TTC549 (cell line): ENCODE measurements around the gene CEACAM19.
"Not testable (repeated sequence)": the region's sequence is repeated elsewhere in the genome, so short reads cannot be mapped to it uniquely, and the experiment has no call there.

ENCODE experiments used
- FAIRE-seq: peaks from 2 replicates; lab custom pipeline; 2012; peaks lifted over from hg19 to GRCh38; lab: Jason Lieb, UNC

Gene CEACAM19

GRCh38 chr19:44671400-44671799 is at the start of gene CEACAM19:
Gene CEACAM19, plus strand, starts transcription at chr19:44671482. Its CDS starts 450 bp downstream, at chr19:44671932.
- no peak for FAIRE-seq

DNA sequence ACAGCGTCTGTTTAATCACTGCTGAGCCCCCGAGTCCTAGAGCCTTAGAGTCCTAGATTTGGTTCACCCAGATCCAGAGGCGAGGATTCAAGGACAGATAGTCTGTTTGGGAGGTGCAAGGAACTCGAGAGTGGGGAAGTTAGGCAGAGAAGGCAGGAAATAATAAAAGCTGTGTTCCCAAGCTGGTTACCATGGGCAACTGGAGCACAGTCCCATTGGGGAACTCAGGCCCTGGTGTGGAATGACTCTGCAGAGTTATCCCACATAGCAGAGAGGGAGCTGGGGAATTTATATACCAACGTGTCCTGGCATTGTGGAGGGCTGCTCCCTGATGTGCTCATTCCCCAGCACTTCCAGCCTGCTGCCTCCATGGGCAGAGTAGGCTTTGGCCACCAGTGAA is 48.2 kb upstream of the CEACAM19 start:
- FAIRE-seq, result no peak

DNA sequence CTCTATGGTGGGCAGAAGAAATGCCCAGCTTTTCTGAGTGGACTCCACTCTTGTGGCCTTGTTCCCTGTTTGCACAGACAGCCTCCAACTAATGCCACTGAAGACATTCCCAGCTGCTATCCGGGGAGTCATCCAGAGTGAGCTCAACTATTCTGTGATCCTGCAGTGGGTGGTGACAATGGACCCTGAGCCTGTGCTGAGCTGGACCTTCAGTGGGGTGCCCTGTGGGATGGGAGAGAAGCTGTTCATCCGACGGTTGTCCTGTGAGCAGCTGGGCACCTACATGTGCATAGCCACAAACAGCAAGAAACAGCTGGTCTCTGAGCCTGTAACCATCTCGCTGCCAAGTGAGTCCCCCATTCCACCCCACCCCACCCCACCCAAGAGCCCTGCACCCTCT is 47.7 kb upstream of the CEACAM19 start:
- no peak for FAIRE-seq

- FAIRE-seq, result no peak
Observed at GRCh38 chr19:44624840-44625354, 46.4 kb upstream of the CEACAM19 start.

DNA sequence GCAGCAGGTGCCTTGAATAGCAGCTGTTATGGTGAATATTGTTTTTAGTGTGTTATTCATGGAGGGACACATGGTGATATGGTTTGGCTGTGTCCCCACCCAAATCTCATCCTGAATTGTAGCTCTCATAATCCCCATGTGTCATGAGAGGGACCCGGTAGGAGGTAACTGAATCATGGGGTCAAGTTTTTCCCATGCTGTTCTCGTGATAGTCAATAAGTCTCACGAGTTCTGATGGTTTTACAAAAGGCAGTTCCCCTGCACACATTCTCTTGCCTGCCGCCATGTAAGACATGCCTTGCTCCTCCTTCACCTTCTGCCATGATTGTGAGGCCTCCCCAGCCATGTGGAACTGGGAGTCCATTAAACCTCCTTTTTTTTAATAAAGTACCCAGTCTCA is 45.6 kb upstream of the CEACAM19 start:
- FAIRE-seq, result not testable (repeated sequence)

DNA sequence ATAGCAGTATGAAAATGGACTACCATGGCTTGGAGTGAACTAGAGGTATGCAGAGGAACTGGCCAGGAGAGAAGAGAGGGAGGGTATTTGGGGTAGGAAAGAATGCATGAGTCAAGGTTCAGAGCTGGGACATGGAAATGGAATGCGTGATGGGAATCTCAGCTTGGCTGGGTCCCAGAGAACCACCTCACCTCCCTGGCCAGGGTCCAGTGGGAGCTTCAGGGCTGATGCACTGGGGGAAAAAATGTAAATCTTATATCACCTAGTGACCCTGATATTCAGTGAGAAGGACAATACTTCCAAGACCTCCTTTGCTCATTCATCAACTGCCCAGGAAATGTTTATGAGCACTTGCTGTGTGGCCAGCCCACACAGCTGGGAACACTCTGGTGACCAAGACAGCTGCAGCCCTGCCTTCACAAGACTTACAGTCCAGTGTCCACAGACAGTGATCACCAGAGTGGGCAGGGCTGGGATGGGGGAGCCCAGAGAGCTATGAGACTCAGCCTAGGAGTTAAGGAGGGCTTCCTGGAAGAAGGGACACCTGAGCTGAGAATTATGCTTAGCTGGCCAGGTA is 45.1 kb upstream of the CEACAM19 start:
- no peak for FAIRE-seq

GRCh38 chr19:44627631-44628030 is 43.7 kb upstream of the CEACAM19 start:
- no peak for FAIRE-seq

DNA sequence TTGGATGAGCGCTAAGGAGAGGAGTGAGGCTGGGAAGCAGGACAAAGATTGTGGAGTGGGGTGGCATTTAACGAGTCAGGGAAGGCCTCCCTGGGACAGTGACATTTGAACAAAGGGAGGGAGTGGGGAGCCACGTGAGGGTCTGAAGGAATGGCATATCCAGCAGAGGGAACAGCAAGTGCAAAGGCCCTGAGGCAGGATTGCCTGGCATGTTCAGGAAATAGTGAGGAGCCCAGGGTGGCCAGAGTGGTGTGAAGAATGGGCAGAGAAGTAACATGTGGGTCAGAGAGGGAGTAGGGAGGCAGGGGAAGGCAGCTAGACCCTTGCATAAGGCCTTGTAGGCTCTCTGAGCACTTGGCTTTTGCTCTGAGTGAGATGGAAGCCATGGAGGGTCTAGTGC is 42.5 kb upstream of the CEACAM19 start:
- FAIRE-seq, result no peak

GRCh38 chr19:44631611-44632010 is 39.7 kb upstream of the CEACAM19 start:
- FAIRE-seq, result not testable (repeated sequence)

- FAIRE-seq, result not testable (repeated sequence)
Observed at GRCh38 chr19:44634058-44634457, 37.2 kb upstream of the CEACAM19 start.

- no peak for FAIRE-seq
Observed at GRCh38 chr19:44634785-44635184, 36.5 kb upstream of the CEACAM19 start.

DNA sequence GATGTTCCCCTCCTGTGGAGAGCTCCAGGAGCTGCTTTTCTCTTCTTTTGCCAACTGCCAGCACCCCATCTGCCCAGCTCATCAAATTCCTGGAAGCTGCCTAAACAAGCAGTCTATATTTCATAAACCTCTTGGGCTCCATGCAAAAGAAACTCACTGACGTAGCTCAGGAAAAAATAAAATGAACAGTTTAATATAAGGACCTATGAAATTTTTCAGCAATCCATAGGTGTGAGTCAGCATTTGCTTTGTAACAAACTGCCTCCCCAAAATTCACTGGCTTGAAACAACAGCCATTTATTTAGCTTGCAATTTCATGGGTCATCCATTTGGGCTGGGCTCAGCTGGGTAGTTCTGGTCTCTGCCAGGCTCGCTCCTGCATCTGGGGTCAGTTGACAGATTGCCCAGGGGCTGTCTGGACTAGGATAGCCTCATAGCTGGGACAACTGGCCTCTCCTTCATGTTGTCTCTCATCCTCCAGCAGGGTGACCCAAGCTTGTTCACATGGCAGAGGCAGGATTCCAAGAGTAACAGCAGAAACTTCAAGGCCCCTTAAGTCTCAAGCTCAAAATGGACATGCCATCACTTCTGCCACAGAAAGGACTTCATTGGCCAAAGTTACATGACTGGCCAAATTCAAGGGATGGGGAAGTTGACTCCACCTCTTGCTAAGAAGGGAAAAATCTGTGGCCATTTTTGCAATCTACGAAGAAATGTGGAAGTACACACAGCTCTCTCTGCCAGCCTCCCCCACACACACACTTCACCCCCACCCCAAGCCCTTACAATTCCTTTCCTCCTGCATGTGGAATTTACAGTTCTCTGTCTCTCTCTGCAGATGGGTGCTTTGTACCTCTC is 35.5 kb upstream of the CEACAM19 start:
- no peak for FAIRE-seq

DNA sequence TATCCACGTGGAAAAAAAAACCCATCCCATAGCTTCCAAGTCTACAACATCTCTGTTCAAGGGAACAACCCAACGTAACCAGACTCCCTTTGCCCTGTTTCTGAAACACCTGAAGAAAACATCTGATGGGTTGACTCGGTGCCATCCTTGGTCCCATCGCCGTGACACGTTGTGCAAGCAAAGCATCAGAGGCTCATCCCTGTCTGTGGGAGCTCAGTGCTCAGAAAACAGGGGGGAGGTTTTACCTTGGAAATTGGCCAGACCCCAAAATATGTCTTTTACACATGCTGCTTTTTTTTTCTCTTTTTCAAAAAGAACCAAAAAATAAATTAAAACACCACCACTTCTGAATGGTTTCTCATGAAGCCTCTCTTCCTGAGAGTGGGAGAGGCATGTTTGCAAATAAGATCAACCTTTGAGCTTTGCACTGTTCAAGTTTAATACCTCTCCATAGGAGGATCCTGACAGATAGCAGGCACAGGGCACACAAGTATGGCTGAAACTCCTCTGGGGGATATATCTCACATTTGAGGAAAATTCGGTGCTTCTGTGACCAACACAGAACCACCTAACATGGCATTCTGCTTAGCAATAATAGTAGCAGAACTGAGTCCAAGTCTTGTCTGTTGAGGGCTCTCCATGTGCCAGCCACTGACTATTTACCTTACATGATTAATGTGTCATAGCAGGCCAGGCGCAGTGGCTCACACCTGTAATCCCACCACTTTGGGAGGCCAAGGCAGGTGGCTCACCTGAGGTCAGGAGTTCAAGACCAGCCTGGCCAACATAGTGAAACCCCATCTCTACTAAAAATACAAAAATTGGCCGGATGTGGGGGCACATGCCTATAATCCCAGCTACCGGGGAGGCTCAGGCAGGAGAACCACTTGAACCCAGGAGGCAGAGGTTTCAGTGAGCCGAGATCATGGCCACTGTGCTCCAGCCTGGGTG is 34.6 kb upstream of the CEACAM19 start:
- no peak for FAIRE-seq

- no peak for FAIRE-seq
Observed at GRCh38 chr19:44637390-44637764, 33.9 kb upstream of the CEACAM19 start.

DNA sequence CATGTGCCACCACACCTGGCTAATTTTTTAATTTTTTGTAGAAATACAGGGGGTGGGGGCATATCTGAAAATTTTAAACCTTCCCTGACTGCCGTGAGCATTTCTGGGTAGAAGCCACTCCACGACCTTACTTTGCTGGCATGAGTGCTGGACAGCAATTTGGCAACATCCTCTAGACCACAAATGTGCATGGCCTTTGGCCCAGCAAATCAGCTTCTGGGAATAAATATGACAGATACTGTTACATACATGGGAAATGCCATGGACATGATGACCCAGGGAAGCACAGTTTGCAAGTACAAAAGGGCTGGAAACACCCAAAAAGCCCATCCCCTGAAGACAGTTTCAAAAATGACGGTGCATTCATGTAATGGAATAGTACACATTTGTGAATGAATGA is 30.8 kb upstream of the CEACAM19 start:
- no peak for FAIRE-seq

DNA sequence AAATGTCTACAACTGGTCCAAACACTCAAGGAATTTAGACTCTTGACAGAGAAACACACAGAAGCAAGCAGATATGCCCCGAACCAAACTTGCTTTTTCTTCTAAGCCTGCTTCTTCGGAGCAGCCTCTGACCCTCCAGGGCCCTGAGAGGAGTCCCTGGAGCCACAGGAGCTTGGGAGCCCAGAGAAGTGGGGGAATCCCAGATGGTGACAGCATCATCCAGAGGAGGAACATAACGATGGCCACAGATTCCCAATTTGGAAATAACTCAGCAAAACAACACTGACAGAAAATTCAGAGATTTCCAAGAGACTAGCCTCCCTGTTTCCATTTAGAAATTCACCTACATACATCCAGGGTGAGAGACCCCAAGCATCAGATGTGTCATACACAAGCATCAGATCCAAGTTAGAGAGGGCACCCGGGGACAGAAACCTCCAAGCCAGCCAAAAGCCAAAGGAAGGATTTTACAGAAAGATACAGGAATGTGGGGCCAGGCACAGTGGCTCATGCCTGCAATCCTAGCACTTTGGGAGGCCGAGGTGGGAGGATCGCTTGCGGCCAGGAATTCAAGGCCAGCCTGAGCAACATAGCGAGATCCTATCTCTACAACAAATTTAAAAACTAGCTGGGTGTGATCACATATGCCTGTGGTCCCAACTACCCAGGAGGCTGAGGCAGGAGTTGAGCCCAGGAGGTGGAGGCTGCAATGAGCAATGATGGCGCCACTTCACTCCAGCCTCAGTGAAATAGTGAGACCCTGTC is 29.6 kb upstream of the CEACAM19 start:
- FAIRE-seq, result no peak

- FAIRE-seq, result no peak
Observed at GRCh38 chr19:44642377-44642776, 28.9 kb upstream of the CEACAM19 start.

GRCh38 chr19:44643605-44644401 is 27.5 kb upstream of the CEACAM19 start, which contains the start of gene PVR:
Gene PVR, plus strand, starts transcription at chr19:44643910. Its CDS starts 187 bp downstream, at chr19:44644097.
- FAIRE-seq, result no peak

DNA sequence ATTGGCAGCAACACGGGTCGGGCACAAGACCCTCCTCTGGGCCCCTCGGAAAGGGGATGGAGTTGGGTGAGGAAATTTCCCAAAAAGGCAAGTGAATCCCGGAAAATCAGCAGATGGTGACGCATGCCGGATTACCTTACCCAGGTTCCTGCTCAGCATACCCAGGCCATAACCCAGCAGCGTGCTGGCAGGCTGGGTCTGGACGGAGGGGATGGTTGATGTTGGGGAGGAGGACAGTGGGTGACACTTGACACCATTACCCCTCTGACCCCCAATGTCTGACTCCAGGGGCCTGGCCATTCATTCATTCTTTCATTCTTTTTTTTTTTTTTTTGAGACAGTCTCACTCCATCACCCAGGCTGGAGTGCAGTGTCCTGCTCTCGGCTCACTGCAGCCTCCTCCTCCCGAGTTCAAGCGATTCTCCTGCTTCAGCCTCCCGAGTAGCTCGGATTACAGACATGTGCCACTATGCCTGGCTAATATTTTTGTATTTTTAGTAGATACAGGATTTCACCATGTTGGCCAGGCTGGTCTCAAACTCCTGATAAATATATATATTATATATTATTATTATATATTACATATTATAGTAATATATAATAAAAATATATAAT is 26.8 kb upstream of the CEACAM19 start:
- no peak for FAIRE-seq

DNA sequence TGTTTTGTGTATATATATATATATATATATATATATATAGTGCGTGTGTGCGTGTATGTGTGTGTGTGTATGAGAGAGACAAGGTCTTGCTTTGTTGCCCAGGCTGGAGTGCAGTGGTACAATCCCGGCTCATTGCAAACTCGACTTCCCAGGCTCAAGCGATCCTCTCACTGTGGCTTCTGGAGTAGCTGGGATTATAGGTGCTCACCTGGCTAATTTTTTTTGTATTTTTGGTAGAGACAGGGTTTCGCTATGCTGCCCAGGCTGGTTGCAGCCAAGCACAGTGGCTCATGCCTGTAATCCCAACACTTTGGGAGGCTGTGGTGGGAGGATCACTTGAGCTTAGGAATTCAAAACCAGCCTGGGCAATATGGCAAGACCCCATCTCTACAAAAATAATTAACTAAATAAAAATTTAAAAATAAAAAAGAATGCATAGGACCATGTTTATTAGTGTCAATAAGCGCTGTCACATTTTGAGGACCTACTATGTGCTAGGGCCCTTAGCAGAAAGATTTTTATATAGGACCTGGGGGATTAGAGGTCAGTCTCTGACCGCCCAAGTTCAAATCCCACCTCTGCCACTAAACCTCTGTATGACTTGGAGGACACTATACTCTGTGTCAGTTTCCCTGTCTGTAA is 25.8 kb upstream of the CEACAM19 start:
- no peak for FAIRE-seq
